NCI-H2107 (cell line): ENCODE results near the gene PTAR1.

Experiments used
- DNase-seq: peaks from one replicate; lab custom pipeline; 2025; lab: John Stamatoyannopoulos, UW

PTAR1 gene

DNA sequence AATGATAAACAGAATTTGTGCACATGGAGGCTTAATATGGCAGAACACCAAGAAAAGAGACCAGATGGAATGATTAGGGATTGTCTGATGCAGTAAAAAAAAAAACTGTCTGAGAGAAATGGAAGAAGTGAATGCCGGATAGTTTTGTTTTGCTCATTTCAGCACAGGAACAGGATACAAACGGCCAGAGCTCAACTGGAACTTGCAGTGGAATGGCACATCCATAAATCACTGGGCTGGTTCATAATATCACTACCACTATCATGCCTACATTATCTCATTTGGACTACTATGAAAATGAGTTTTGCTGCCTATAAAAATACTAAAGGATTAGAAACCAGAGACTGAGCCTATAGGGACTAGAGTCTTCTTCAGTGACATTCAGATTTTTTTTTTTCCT lies 9.7 kb downstream of the PTAR1 start:
- DNase-seq, result no peak

DNA sequence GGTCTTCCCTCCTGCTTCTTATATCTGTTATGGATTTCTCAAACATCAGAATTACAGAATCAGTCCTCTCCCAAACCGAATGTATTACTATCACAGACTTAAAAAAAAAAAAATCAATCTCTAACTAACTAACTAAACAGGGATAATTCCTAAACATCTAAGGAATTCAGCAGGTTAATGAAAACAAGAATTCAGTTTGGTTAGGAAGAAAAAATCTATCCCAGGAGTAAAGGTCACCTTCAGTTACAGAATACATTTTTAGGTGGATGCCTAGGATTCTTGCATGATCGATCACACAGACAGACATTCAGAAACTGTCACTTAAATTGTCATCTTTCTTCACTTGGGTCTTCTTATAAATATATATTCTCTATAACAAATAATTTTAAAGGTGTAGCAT lies 11.5 kb downstream of the PTAR1 start:
- DNase-seq, result no peak

DNA sequence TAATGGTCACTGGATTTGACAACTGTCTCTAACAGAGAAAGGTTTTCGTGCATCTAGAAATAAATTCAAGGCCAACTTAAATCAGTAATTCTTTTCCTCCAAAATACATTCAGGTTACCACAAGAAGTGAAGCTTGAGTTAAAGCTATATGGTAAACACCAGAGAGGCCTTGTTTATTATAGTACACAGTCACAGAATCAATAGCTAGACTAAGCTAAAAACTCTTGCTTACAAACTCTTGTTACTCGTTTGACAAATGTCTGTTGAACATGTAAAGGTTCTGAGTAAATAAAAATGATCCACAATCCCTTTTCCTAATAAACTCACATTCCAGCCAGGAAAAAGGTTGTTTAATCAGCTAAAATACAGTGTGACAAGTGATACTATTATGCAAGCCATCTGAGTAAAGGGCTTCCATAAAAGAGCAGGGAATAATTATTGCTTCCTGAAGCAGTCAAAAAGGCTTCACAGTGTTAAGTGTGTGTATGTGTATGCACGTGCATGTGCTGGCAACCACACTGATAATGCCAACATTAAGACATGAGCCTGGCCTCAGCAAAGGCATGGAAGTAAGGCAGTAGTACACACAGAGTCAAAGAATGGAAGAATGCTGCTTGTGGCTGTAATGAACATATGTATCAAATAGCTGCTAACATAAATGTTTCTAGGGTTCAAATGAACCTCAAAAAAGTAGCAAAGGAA lies 12.8 kb downstream of the PTAR1 start:
- no peak for DNase-seq

DNA sequence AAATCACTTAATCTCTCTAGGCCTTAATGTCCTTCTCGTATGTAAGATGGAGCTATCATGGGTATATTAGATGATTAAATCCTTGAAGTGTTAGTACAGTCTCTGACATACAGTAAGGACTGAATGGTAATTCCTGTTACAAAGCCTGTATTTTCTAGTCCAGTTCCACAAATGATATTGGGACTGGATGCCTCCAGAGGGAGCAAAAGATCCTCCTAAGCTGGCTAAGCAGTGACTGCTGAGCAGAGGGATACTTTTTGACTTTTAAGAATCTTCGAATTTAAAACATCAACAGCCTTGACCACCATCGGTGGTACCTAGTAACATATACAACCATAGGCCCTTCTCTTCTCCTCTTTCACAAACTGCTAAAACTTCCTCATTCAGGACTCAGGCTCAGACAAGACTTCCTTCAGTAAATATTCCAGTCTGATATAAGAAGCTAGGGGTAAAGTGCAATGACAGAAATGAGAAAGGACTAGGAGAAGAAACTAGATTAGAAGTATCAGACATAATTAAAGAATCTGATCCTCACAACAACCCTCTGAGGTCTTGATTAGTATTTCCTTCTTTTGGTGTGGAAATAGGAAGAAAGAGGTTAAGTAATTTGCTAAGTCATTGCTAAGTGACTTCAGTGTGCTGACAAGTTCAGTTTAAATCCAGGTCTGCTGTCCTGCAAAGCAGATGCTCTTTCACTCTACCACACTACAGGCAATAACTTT lies 13.9 kb downstream of the PTAR1 start:
- DNase-seq, result no peak

DNA sequence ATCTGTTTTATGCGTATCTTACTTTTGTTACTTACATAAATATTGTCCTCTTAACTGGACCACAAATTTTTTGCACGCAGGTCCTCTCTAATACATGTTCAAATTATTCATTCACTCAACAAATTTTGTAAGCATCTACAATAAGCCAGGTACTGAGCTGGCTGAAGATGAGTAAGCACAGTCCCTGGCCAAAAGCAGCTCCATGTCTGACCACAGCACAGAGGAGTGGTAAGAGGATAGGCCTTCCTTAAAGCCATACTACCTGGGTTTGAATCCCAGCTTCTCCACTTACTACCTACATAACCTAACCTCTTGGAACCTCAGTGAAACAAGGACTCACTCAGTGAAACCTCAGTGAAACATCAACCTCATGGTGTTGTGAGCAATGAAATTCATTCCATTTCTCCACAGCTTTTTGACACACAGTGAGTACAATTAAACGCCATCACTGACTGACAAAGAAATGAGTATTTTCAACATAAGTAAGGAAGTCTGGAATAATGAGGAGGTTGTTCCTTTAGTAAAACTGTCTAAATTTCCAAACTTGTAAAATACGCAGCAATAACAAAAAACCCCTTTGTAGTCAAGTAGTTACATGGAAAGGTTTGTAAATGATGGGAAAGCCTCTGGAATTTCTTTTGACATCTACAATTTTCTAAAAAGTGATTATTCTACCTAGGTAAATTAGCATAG lies 15.0 kb downstream of the PTAR1 start:
- no peak for DNase-seq

DNA sequence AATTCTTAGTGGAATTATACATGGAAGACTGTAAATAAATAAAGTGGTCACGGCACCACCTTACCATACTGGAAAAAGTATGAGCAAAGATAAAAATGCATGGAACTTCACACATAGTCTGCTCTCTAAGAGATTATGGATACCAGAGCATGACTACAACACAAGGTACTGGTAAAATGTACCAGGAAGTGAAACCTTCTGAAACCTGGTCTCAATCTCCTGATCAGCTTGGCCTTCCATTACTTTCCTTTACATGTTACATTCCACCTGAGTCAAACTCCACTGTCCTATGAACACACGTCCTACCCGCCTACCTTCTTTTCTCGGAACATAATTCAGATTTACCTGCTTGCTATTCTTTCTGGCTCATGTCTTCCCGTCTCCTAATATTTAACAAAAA lies 15.9 kb downstream of the PTAR1 start:
- DNase-seq, result no peak

DNA sequence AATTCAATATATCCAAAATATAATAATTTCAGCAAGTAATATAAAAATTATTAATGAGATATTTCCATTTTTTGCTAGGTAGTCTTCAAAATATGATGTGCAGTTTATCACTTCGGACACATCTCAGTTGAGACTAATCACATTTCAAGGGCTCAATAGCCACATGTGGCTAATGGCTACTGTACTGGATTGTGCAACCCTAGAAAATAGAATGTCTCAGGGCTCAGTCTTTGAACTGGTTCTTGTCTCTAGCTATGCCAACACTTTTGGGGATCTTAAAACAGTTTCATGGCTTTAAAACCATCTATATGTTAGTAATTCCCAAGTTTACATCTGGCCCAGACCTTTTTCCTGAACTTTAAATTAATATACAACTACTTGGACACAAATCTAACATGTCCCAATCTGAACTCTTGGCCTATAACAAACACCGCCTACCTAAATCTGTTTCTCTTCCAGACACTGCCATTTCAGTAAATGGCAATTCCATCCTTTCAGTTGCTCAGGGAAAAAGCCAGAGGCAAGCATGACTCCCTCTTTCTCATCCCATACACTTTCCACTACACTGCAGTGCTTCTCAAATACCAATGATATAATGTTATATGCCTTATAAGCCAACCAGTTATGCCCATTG lies 18.8 kb downstream of the PTAR1 start:
- DNase-seq, result no peak

DNA sequence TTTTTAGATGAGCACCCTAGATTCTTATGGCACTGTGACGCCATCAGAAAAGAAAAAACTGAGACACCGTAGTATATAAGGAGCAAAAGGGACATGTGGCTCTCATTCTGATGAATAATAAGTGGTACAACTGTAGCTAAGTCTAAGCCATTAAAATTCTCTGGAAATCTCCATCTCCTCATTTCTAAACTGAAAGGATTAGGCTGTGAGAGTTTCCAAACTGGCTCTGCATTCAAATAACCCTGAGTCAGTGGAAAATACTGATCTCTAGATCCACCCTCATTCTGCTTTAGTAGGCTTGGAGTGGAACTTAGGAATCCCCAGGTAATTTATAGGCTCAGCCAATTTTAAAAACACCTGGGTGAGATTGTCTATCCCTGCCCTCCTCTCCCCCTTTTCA lies 28.5 kb downstream of the PTAR1 start:
- no peak for DNase-seq

DNA sequence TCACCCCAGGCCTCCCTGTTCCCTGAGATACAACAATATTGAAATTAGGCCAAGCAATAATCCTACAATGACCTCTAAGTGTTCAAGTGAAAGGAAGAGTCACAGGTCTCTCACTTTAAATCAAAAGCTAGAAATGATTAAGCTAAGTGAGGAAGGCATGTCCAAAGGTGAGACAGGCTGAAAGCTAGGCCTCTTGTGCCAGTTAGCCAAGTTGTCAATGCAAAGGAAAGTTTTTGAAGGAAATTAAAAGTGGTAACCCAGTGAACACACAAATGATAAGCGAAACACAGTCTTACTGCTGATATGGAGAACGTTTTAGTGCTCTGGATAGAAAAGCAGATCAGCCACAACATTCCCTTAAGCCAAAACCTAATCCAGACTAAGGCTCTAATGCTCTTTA lies 39.8 kb downstream of the PTAR1 start:
- no peak for DNase-seq

DNA sequence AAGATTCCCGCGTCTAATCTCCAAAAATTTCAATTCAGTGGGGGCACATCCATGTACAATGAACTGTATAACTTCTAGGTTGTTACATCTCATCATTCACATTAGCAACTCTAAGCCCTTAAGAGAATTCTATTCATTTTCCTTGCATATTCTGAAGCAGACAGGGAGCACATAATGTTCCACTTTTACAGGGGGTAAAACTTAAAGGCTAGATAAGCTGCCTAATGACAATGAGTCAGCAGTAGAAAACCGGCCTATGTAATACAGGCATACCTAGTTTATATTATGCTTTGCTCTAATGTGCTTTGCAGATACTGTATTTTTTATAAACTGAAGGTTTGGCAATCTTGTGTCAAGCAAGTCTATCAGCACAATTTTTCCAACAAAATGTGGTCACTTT lies 40.4 kb downstream of the PTAR1 start:
- no peak for DNase-seq

DNA sequence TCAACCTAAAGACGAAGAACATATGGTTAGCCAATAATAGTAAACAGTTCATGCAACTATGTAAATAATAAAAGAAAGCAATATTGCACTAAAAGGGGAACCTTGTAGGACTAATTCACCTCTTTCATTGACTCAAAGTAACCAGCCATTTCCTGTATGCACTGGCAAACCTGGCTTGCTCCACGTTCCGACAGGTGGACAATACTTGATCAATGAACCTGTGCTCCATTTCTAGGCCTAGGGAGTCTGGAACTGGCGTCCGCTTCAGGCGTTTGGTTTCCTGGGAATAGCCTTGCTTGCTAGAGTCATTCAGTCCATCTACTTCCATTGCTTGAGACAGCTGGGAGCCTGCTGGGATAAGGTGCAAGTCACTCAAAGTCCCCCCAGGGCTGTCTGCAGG lies 41.6 kb downstream of the PTAR1 start:
- no peak for DNase-seq

DNA sequence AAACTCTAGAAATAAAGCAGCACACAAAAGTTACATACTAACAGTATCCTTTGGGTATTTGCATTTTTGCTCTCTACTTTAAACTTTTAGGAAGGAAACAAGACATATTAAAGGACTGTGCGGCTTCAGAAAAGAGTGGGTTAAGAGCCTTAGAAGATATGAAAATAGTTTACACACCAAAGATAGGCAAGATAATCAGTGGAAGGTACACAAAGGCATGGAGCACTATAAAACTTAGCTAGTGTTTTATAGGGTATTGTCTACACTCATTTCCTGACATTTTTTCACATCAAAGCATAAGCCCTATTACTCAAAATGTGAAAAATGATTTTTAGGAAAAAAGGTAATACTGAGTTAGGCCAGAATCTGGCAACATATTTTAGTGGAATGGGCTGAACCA lies 44.0 kb downstream of the PTAR1 start:
- DNase-seq, result no peak

DNA sequence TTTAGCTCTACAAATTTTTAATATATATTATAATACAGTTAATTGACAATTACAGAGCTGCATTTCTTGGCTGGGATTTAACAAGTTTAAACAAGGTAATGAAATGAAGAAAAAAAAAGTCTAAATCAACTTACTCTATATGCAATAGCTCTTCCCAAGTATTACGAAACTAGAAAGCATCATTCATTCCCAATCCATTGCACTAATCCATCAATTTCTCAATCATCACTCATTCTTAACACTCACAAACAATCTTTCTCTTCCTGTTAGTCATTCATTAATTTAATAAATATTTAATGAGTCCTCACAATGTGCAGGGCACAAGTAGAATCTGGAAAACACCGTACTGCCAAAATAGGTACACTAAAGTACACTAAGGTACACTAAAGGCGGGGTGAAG lies 44.7 kb downstream of the PTAR1 start:
- DNase-seq, result no peak

DNA sequence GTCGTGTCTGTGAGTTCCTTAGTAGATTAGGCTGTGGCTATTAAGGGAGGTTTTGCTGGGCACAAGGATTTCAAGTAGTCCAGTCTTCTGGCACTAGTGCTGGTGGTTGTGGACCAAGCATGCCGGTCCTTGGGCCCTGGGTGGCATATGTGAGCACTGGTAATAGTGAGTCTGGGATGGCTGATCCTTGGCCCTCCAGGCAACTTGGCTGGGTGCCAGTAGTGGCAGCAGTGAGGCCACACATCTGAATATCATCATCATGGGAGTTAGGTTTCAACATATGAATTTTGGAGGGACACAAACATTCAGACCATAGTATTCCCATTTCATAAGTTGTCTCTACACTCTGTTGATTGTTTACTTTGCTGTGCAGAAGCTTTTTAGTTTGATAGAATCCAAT lies 62.3 kb downstream of the PTAR1 start:
- DNase-seq, result no peak

DNA sequence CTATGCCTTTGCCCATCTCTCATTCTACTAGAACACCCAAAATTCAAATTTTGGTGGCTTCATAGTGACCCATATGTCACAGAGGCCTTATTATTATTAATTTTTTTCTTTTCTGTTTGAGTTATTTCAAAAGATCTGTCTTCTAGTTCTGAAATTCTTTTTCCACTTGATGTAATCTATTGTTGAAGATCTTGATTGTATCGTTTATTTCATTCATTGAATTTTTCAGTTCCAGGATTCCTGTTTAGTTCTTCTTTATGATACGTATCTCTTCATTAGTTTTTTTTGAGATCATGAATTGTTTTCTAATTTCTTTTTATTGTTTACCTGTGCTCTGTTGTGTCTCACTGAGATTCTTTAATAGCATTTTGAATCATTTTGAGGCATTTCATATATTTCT lies 63.0 kb downstream of the PTAR1 start:
- DNase-seq, result no peak

DNA sequence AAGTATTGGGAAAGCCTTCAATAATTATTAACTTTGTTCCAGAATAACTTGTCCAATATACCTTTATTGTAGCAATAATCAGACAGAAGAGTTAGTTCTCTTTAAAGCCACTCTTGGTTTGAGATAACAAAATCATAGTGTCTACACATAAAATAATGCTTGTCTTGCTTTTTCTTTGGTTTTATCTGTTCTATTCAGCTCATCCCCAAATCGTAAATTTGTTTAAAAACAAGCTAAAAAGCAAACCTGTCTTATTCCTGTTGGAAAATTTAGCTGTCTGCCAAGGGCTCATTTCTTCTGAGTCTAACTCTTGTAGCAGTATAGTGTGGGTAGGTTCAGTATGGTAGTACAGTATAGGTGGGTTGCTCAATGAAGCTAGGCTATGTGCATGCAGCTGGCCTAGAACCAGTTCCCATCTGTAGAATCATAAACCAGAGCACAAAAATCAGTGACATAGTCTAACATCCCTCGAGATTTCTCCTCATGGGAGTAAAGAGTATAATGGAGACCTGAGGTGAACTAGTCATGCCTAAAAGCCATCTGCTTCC lies 69.7 kb downstream of the PTAR1 start:
- no peak for DNase-seq

DNA sequence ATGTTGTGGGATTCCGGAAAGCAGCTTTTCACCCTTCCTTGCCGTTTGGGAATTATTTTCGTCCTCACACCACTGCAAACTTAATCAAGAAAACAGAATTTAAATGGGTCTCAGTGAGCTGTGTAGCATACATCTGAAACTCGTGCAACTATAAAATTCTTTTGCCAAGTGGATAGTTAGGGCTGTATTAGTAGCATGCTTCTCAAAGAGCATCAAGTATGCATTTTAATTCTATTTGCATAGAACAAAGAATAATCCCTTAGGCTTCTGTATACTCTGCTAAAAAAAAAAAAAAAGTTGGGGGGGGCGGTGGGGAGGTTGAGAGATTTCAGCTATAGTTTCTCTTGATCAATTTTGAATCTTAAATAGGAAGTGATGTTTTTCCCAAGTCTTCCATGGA lies 75.9 kb downstream of the PTAR1 start:
- no peak for DNase-seq

DNA sequence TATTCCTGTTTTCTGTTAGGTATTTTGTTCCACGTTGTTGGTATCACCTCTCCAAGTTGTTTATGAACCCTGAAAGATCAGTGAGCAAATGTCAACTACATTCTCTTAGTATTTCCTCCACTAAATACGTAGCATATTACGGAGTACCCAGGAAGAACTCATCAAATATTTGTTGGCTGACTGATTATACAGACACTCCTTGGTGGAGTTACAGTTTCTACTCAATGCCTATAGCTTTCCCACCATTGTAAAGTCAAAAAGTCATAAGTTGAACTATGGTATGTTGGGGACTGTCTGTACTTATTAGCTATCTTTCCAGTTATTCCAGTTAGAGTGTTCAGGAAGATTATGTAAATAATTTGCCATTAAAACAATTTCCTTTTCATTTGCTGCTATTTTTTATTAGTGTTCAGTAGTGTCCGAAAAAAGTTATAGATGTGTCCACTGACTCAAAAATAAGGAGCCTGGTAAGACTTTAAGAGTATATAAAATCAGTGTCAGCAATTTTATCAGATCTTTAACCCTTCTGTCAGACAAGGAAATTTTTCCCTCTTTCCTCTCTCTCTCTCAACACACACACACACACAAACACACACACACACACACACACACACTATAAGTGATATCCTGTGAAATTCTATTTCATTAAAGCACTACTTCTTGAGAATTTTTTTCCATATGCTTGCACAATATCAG lies 80.8 kb downstream of the PTAR1 start:
- no peak for DNase-seq

DNA sequence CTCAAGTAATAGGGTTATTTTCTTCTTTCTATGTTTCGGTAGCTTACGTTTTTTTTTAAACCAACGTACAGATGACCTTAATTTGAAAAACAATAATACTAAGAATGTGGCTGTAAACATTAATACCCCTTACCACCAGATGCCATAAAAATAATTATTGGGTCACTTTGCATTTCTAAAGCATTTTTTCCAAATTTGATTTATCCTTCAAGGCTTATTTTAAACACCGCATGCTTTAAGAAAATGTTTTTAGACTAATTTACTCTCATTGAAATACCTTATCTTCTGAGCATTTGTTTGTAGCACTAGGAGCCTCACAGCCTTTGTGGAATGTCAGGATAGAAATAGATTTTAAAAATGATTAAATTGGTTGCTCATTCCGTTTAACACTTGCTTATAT lies 81.9 kb downstream of the PTAR1 start:
- no peak for DNase-seq

DNA sequence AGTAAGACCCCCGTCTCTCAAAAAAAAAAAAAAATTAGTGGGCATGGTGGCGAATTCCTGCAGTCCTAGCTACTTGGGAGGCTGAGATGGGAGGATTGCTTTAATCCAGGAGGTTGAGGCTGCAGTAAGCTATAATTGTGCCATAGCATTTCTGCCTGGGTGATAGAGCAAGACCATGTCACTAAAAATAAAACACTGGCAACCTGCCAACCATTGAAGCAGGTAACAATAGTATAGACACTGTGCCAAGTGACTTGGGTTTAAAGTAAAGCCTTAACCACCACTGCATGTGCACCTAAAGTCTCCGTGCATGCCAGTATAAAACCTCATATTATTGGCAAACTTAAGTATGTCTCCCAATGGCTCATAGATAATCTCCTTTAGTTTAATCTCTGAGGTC lies 84.2 kb downstream of the PTAR1 start:
- no peak for DNase-seq

DNA sequence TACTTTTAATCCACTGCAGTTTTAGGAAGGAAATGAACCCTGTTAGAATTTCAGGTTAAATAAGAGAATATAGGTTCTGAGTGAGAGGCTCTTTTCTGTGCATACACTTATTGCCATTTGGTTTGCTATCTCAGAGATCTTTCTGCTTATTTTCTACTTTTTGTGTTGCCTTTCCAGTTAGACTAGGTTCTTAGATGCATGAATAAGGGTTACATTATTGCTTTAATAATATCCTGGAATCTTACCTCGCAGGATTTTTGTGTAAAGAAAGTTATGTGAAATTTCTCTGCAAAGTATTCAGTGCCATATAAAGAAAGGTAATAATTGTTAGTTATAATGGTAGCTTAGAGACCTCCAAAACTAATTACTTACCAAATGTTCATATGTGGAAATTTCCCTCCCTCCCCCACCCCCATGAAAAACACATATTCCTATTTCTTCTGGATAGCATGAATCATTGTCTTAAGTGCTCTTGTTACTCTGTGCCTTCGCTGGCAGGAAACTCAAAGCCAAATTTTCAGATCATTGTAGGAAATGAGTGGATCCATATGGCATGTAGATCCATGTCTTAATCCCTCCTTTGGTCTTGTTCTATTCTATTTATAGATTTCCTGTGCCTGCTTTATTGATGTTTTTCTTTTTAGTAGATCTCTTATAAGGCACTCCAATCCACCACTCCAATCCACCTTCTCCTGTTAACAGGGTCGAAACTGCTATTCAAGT lies 84.9 kb downstream of the PTAR1 start:
- DNase-seq, result no peak
